GM15510 (cell line): Measurements from ENCODE around the gene DAW1.

Source experiments
- POLR2A ChIP-seq: IDR thresholded peaks from 3 replicates; pipeline ENCODE4 v1.6.1; 2011; ENCODE audit warnings: borderline replicate concordance; ENCODE audit not compliant: insufficient read length; ENCODE audit errors: extremely low read depth

The DAW1 gene

GRCh38 chr2:227939271-227940027, 68.0 kb downstream of the DAW1 start:
- no peak for TF ChIP-seq POLR2A

- no peak for TF ChIP-seq POLR2A
Measured at GRCh38 chr2:227942021-227942420, 70.6 kb downstream of the DAW1 start.

- no peak for TF ChIP-seq POLR2A
Measured at GRCh38 chr2:227942965-227943364, 71.5 kb downstream of the DAW1 start.

- no peak for TF ChIP-seq POLR2A
Measured at GRCh38 chr2:227960317-227960716, 88.9 kb downstream of the DAW1 start.

- no peak for TF ChIP-seq POLR2A
Measured at GRCh38 chr2:227971619-227972230, 100.3 kb downstream of the DAW1 start.

- no peak for TF ChIP-seq POLR2A
Measured at GRCh38 chr2:227973241-227973640, 101.8 kb downstream of the DAW1 start.
